CD4-positive, CD25-positive, alpha-beta regulatory T cell (primary cell): ENCODE data around the gene ZNF138. TPM values are rescaled to one million over a fixed set of nuclear protein-coding genes. Genes with fewer than 3 reads are reported as not detected.
"Not testable (repeated sequence)": the region's sequence is repeated elsewhere in the genome, so short reads cannot be mapped to it uniquely, and the experiment has no call there.

ENCODE experiments used
- ATAC-seq, 2 donors: fragments of 150-1000 bp; cut with Tn5 transposase; one replicate each; pipeline ENCODE4 v1.10.0; 2021; ENCODE audit warnings: low read depth in 2 of 2, moderate number of reproducible peaks in 2 of 2, moderate library complexity in 1 of 2
- DNase-seq, 3 donors: peaks; one replicate each; pipeline versions ENCODE4 v3.0.0 to v3.0.0-alpha.2; 2012 to 2022; ENCODE audit warnings: mixed read lengths in 1 of 3
- H3K27ac ChIP-seq: one replicate; pipeline ENCODE4 v1.7.0; 2013; ENCODE audit warnings: mild to moderate bottlenecking, low read length; ENCODE audit not compliant: insufficient read depth, poor library complexity, severe bottlenecking
- H3K27me3 ChIP-seq: one replicate; pipeline ENCODE4 v1.7.0; 2013; ENCODE audit warnings: low read length; ENCODE audit not compliant: control insufficient read depth, insufficient read depth
- H3K36me3 ChIP-seq: one replicate; pipeline ENCODE4 v1.7.0; 2013; ENCODE audit warnings: mild to moderate bottlenecking, low read length, moderate library complexity; ENCODE audit not compliant: control insufficient read depth, insufficient read depth
- H3K4me1 ChIP-seq: 2 replicates; pipeline ENCODE4 v1.7.0; 2013; ENCODE audit warnings: mild to moderate bottlenecking, low read length; ENCODE audit not compliant: insufficient read depth, control insufficient read depth, poor library complexity, severe bottlenecking
- H3K4me3 ChIP-seq: one replicate; pipeline ENCODE4 v1.7.0; 2013; ENCODE audit warnings: low read depth, mild to moderate bottlenecking, low read length, moderate library complexity
- H3K9me3 ChIP-seq, 2 experiments: 1 replicate in 1 of 2; 2 replicates in 1 of 2; pipeline ENCODE4 v1.7.0; 2013; ENCODE audit warnings: low read length in 2 of 2, mild to moderate bottlenecking in 1 of 2, moderate library complexity in 1 of 2; ENCODE audit not compliant: control insufficient read depth in 2 of 2
- H3K27ac Mint-ChIP-seq, 3 donors: one replicate each; pipeline ENCODE4 v1.8.0; 2020 to 2022; ENCODE audit warnings: mild to moderate bottlenecking in 3 of 3, mixed read lengths in 3 of 3, moderate library complexity in 2 of 3
- H3K27me3 Mint-ChIP-seq: one replicate; pipeline ENCODE4 v1.8.0; 2022; ENCODE audit warnings: mild to moderate bottlenecking, mixed read lengths
- H3K36me3 Mint-ChIP-seq: one replicate; pipeline ENCODE4 v1.8.0; 2020; ENCODE audit warnings: mixed read lengths
- H3K4me1 Mint-ChIP-seq, 4 donors: one replicate each; pipeline ENCODE4 v1.8.0; 2020 to 2022; ENCODE audit warnings: mixed read lengths in 4 of 4, mild to moderate bottlenecking in 1 of 4
- H3K4me3 Mint-ChIP-seq, 4 donors: one replicate each; pipeline ENCODE4 v1.8.0; 2020 to 2022; ENCODE audit warnings: mild to moderate bottlenecking in 4 of 4, mixed read lengths in 4 of 4, moderate library complexity in 3 of 4
- H3K9me3 Mint-ChIP-seq, 7 donors: one replicate each; pipeline ENCODE4 v1.8.0; 2020 to 2022; ENCODE audit warnings: mixed read lengths in 7 of 7, mild to moderate bottlenecking in 3 of 7, moderate library complexity in 2 of 7
- polyA plus RNA-seq, 4 donors: library from polyadenylated mRNA; unstranded; fragments of 300-500 nt; fragmentation: Illumina TruSeq; gene quantifications; one replicate each; pipeline ENCODE4 v1.2.3, GENCODE V29; 2021
- total RNA-seq: library from RNA; stranded (reverse); gene quantifications from one replicate; pipeline ENCODE4 v1.2.3, GENCODE V29; 2022

The ZNF138 gene
- total and polyA plus RNA-seq, 5 donors from 2014 or later: 6.6 to 14.9 (median 12.2) TPM

GRCh38 chr7:64838051-64838450 is 43.8 kb downstream of the ZNF138 start:
- peaks cover 4 to 24% of the 10 kb centered on the region in 2 experiments for H3K9me3 ChIP-seq
- not testable (repeated sequence) for ATAC-seq, H3K4me3 ChIP-seq, H3K4me1 Mint-ChIP-seq, H3K27me3 ChIP-seq, H3K36me3 Mint-ChIP-seq, H3K27ac ChIP-seq, H3K4me3 Mint-ChIP-seq, H3K36me3 ChIP-seq, H3K27ac Mint-ChIP-seq, DNase-seq, H3K27me3 Mint-ChIP-seq, H3K4me1 ChIP-seq
- H3K9me3 Mint-ChIP-seq: peaks cover under 1 to 43% (median 21%) of the 10 kb centered on the region in 7 donors

- H3K9me3 ChIP-seq: peaks cover 2 to 18% of the 10 kb centered on the region in 2 experiments
- H3K4me3 Mint-ChIP-seq: no peak overlapping the region
- no peak overlapping the region for H3K27ac ChIP-seq
- no peaks in the 10 kb centered on the region for H3K4me1 ChIP-seq
- H3K4me1 Mint-ChIP-seq: peaks cover 0 to 7% (median 2%) of the 10 kb centered on the region in 4 donors
- no peaks in the 10 kb centered on the region for H3K27me3 Mint-ChIP-seq
- H3K27me3 ChIP-seq: no peaks in the 10 kb centered on the region
- H3K36me3 Mint-ChIP-seq: peaks cover 4% of the 10 kb centered on the region
- no peaks in the 10 kb centered on the region for H3K36me3 ChIP-seq
- no peak overlapping the region for H3K27ac Mint-ChIP-seq
- ATAC-seq (no peak), DNase-seq (no peak)
- H3K9me3 Mint-ChIP-seq: peaks cover 0 to 41% (median 21%) of the 10 kb centered on the region in 7 donors
- no peak overlapping the region for H3K4me3 ChIP-seq
Observed at GRCh38 chr7:64838691-64839090, 44.5 kb downstream of the ZNF138 start.

GRCh38 chr7:64839910-64840309 is 45.7 kb downstream of the ZNF138 start:
- peaks cover 2 to 12% of the 10 kb centered on the region in 2 experiments for H3K9me3 ChIP-seq
- no peak overlapping the region for H3K27ac ChIP-seq
- peaks cover 4% of the 10 kb centered on the region for H3K36me3 Mint-ChIP-seq
- no peaks in the 10 kb centered on the region for H3K36me3 ChIP-seq
- H3K27me3 Mint-ChIP-seq: no peaks in the 10 kb centered on the region
- H3K4me1 Mint-ChIP-seq: peaks cover 0 to 7% (median 2%) of the 10 kb centered on the region in 4 donors
- no peak overlapping the region for H3K4me3 ChIP-seq
- ATAC-seq (no peak), DNase-seq (no peak)
- H3K9me3 Mint-ChIP-seq: peaks cover 0 to 37% (median 18%) of the 10 kb centered on the region in 7 donors
- H3K27me3 ChIP-seq: no peaks in the 10 kb centered on the region
- no peak overlapping the region for H3K27ac Mint-ChIP-seq
- H3K4me1 ChIP-seq: no peaks in the 10 kb centered on the region
- H3K4me3 Mint-ChIP-seq: no peak overlapping the region

GRCh38 chr7:64849250-64849923 is 55.2 kb downstream of the ZNF138 start:
- H3K27me3 ChIP-seq: no peaks in the 10 kb centered on the region
- H3K27me3 Mint-ChIP-seq: no peaks in the 10 kb centered on the region
- H3K9me3 ChIP-seq: peaks cover 0 to 4% of the 10 kb centered on the region in 2 experiments

GRCh38 chr7:64849924-64850499 is 55.8 kb downstream of the ZNF138 start:
- Mint-ChIP-seq H3K36me3 (peaks cover 3% of the 10 kb centered on the region), H3K27me3 (no peaks in the 10 kb centered on the region), H3K4me1 (peaks cover 0 to 4% (median 0%) of the 10 kb centered on the region in 4 donors), H3K9me3 (peaks cover 2 to 30% (median 9%) of the 10 kb centered on the region in 7 donors), H3K4me3 (no peak overlapping the region), H3K27ac (no peak overlapping the region)
- ATAC-seq (no peak), DNase-seq (no peak)
- Histone ChIP-seq H3K27me3 (no peaks in the 10 kb centered on the region), H3K27ac (no peak overlapping the region), H3K9me3 (peaks cover 0 to 4% of the 10 kb centered on the region in 2 experiments), H3K4me1 (no peaks in the 10 kb centered on the region), H3K36me3 (no peaks in the 10 kb centered on the region), H3K4me3 (no peak overlapping the region)

More at GRCh38 chr7:64849250-64849923, 55.2 kb downstream of the ZNF138 start:
- peaks cover 3% of the 10 kb centered on the region for H3K36me3 Mint-ChIP-seq
- Histone ChIP-seq H3K27ac (no peak overlapping the region), H3K36me3 (no peaks in the 10 kb centered on the region), H3K4me3 (no peak overlapping the region), H3K4me1 (no peaks in the 10 kb centered on the region)
- no peak overlapping the region for H3K4me3 Mint-ChIP-seq
- peaks cover 3 to 31% (median 10%) of the 10 kb centered on the region in 7 donors for H3K9me3 Mint-ChIP-seq
- peaks cover 0 to 4% (median 0%) of the 10 kb centered on the region in 4 donors for H3K4me1 Mint-ChIP-seq
- H3K27ac Mint-ChIP-seq: no peak overlapping the region
- DNase-seq (no peak), ATAC-seq (no peak)

GRCh38 chr7:64853679-64854078 is 59.5 kb downstream of the ZNF138 start:
- H3K27me3 ChIP-seq: no peaks in the 10 kb centered on the region
- H3K36me3 ChIP-seq: no peaks in the 10 kb centered on the region
- no peaks in the 10 kb centered on the region for H3K4me1 ChIP-seq
- ATAC-seq (no peak), DNase-seq (no peak)
- no peak overlapping the region for H3K27ac ChIP-seq
- peaks cover 0 to 4% of the 10 kb centered on the region in 2 experiments for H3K9me3 ChIP-seq
- H3K4me3 Mint-ChIP-seq: no peak overlapping the region
- no peaks in the 10 kb centered on the region for H3K4me1 Mint-ChIP-seq
- H3K9me3 Mint-ChIP-seq: peaks cover 0 to 8% (median 0%) of the 10 kb centered on the region in 7 donors
- no peaks in the 10 kb centered on the region for H3K27me3 Mint-ChIP-seq
- H3K4me3 ChIP-seq: no peak overlapping the region
- H3K36me3 Mint-ChIP-seq: peaks cover 3% of the 10 kb centered on the region
- H3K27ac Mint-ChIP-seq: no peak overlapping the region

- DNase-seq (no peak), ATAC-seq (no peak)
- Histone ChIP-seq H3K9me3 (peaks cover 0 to under 1% of the 10 kb centered on the region in 2 experiments), H3K4me1 (no peaks in the 10 kb centered on the region), H3K4me3 (no peak overlapping the region), H3K36me3 (no peaks in the 10 kb centered on the region), H3K27ac (no peak overlapping the region), H3K27me3 (no peaks in the 10 kb centered on the region)
- no peaks in the 10 kb centered on the region for H3K27me3 Mint-ChIP-seq
- no peak overlapping the region for H3K27ac Mint-ChIP-seq
- H3K36me3 Mint-ChIP-seq: no peaks in the 10 kb centered on the region
- H3K4me1 Mint-ChIP-seq: no peaks in the 10 kb centered on the region
- H3K9me3 Mint-ChIP-seq: peaks cover 0 to 8% (median 0%) of the 10 kb centered on the region in 7 donors
- no peak overlapping the region for H3K4me3 Mint-ChIP-seq
Observed at GRCh38 chr7:64854969-64855368, 60.7 kb downstream of the ZNF138 start.
